GM12891 (cell line): ENCODE measurements around the gene SASH1.

ENCODE experiments used
- DNase-seq: peaks from one replicate; pipeline ENCODE4 v3.0.0; 2011; ENCODE audit warnings: low spot score; ENCODE audit not compliant: insufficient read length
- FAIRE-seq: peaks from 2 replicates; lab custom pipeline; 2011; peaks lifted over from hg19 to GRCh38; lab: Jason Lieb, UNC
- PAX5 ChIP-seq: IDR thresholded peaks from 2 replicates; pipeline ENCODE4 v1.6.1; 2011; ENCODE audit warnings: low read length, moderate library complexity, mild to moderate bottlenecking; ENCODE audit not compliant: insufficient read depth, severe bottlenecking
- POLR2A ChIP-seq: IDR thresholded peaks from 2 replicates; pipeline ENCODE4 v1.6.1; 2011; ENCODE audit warnings: low read depth, low read length, control low read depth
- POLR2AphosphoS5 ChIP-seq: IDR thresholded peaks from 2 replicates; pipeline ENCODE4 v1.6.1; 2011; ENCODE audit warnings: low read depth, low read length, control low read depth
- POU2F2 ChIP-seq: IDR thresholded peaks from 2 replicates; pipeline ENCODE4 v1.6.1; 2011; ENCODE audit warnings: low read depth, mild to moderate bottlenecking, control low read depth, low read length, moderate library complexity
- SPI1 ChIP-seq: IDR thresholded peaks from 2 replicates; pipeline ENCODE4 v1.6.1; 2011; ENCODE audit warnings: low read depth, low read length, control low read depth
- TAF1 ChIP-seq: IDR thresholded peaks from 2 replicates; pipeline ENCODE4 v1.6.1; 2011; ENCODE audit warnings: low read depth, low read length, control low read depth

The SASH1 gene

DNA sequence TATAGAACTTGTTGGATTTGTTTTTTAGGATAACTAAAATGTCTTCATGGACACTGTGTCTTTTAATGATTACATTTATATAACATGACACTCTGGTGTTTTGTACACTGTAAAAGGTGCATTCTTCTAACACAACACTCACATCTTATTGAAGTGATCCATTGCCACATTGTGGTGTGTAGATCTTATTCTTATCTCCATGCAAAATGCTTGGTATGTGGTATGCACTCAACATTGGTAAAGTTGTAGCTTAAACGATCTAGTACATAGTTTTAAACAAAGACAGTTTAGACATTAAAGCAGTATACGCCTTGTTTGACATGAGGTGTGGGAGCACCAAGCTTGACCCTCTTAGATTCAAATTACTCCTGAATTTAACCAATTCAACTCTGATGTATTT is 84.7 kb downstream of the SASH1 start:
- TF ChIP-seq TAF1 (no peak), PAX5 (no peak), POLR2AphosphoS5 (no peak), SPI1 (no peak), POLR2A (no peak), POU2F2 (no peak)
- DNase-seq, result no peak
- no peak for FAIRE-seq

DNA sequence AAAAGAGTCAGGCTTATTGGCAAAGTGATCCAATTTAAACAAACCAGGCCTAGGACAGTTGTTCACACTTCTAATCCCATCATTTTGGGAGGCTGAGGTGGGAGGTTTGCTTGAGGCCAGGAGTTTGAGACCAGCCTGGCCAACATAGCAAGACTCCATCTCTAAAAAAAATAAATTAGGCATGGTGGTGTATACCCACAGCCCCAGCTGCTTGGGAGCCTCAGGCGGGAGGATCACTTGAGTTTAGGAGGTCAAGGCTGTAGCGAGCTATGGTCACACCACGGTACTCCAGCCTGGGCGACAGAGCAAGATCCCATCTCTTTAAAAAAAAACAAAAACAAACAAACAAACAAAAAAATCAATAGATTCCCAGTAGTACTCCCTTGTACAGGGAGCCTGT is 86.8 kb downstream of the SASH1 start:
- DNase-seq, result no peak
- FAIRE-seq, result no peak
- no peak for TF ChIP-seq SPI1
- TF ChIP-seq POLR2A, result no peak
- no peak for TF ChIP-seq PAX5
- no peak for TF ChIP-seq POLR2AphosphoS5
- TF ChIP-seq POU2F2, result no peak
- TF ChIP-seq TAF1, result no peak

DNA sequence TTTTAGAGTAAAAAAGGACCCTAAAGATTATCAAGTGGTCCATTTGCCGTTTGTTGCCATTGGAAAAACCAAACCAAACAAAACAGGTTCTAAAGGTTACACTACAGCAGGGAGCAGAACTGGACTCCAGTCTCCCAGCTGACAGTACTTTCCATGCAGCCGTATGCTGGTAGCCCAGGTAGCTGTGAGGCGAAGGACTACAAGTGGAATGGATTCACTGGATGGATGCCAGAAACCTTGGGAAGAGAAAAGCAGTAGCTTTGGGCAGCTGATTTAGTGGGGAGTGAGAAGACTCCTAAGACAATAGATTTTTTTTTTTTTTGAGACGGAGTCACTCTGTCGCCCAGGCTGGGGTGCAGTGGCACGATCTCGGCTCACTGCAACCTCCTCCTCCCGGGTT is 88.3 kb downstream of the SASH1 start:
- no peak for TF ChIP-seq PAX5
- TF ChIP-seq TAF1, result no peak
- TF ChIP-seq POU2F2, result no peak
- TF ChIP-seq POLR2AphosphoS5, result no peak
- TF ChIP-seq POLR2A, result no peak
- TF ChIP-seq SPI1, result no peak
- no peak for FAIRE-seq
- no peak for DNase-seq

DNA sequence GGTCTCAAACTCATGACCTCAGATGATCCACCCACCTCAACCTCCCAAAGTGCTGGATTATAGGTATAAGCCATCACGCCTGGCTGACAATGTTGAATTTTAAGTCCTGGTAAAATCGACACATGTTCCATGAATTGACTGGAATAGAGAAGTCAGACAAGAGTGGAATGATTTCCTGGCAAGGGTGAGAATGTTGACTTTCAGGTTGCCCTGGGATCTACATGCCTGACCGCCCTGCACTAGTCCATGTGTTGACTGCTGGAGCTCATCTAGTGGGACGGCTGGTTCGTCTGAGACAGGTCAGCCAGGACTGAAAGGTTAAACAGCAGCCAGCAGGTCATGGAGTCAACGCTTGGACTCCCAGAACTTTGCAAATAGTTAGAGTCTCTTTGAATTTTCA is 88.8 kb downstream of the SASH1 start:
- DNase-seq, result no peak
- TF ChIP-seq SPI1 (no peak), PAX5 (no peak), POLR2AphosphoS5 (no peak), TAF1 (no peak), POU2F2 (no peak), POLR2A (no peak)
- no peak for FAIRE-seq

DNA sequence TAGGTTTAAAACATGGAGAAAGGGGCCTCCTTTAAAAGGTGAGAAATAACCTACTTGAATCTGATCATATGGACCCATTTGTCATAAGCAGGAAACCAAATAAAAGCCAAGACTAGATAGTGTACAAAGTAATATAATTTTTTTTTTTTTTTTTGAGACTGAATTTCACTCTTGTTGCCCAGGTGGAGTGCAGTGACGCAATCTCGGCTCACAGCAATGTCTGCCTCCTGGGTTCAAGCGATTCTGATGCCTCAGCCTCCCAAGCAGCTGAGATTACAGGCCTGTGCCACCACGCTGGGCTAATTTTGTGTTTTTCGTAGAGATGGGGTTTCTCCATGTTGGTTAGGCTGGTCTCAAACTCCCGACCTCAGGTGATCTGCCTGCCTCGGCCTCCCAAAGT is 89.2 kb downstream of the SASH1 start:
- FAIRE-seq, result no peak
- no peak for DNase-seq
- TF ChIP-seq SPI1, result no peak
- TF ChIP-seq POU2F2, result no peak
- TF ChIP-seq TAF1, result no peak
- TF ChIP-seq POLR2A, result no peak
- TF ChIP-seq PAX5, result no peak
- no peak for TF ChIP-seq POLR2AphosphoS5

DNA sequence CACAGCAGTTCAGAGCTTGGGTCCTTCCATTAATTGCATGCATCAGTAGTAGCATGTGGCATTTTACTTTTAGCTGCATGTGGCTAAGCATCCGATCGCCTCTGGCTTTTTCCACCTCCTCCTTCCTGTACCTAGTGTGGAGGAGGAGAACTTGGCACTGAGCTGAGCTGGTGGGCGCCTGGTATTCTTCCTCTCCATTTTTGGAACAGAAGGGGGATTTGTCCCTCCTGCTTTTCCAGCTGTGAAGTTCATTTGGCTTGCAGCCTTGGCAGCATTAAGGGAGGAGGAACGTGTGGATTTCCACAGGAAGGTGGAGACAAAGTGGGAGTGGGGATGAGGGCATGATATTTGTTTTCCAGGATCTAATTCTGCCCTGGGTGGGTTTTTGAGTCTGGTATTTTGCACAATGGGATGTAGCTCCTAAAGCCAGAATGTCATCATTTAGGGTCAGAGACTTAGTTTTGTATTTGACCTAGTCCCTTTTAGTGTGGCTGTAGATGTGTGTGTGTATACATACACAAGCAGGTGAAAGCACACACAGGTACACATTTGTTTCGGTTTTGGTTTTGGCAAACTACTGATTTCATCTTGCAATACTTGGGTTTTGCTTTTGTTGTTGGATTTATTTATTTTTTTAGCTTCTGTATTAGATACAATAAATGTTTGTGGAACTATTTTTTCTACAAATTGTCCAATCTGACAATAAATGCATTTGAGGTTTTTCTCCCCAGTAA is 90.0 kb downstream of the SASH1 start:
- no peak for FAIRE-seq
- DNase-seq, result no peak
- TF ChIP-seq PAX5 (no peak), SPI1 (no peak), POLR2AphosphoS5 (no peak), POLR2A (no peak), TAF1 (no peak), POU2F2 (no peak)

DNA sequence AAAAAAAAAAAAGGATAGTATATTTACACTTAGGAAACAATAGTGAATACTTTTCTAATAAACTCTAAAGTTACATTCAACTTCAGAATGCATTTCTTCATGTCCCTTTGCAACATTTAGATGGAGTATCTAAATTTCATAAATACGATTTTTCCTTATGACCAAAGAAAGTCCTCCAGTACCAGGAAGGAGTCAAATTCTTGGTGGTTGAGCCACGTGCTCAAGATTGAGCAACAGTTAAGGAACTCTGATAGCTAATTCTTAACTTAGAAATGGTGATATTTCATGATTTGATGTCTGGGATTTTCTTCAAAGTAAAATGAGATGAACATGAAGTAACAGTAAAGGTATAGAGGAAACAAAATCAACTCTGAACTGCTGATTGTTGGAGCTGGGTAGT is 92.7 kb downstream of the SASH1 start:
- FAIRE-seq, result no peak
- TF ChIP-seq POLR2AphosphoS5 (no peak), POU2F2 (no peak), POLR2A (no peak), PAX5 (no peak), SPI1 (no peak), TAF1 (no peak)
- no peak for DNase-seq

DNA sequence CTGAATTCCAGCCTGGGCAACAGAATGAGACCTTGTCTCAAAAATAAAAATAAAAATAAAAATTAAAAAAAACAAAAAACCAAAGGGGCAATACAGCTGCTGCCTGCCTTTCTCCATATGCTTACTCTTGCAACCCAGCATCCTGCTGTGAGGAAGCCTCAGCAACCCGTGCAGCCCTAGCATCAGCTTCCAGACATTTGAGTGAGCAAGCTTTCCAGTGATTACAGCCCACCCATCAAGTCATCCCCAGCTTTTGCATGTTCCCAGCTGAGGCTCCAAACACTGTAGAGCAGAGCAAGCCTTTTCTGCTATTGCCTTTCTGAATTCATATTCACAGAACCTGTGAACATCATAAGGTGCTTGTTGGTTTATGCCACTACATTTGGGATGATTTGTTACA is 93.8 kb downstream of the SASH1 start:
- TF ChIP-seq POLR2AphosphoS5, result no peak
- TF ChIP-seq TAF1, result no peak
- TF ChIP-seq POLR2A, result no peak
- no peak for TF ChIP-seq SPI1
- TF ChIP-seq PAX5, result no peak
- TF ChIP-seq POU2F2, result no peak
- no peak for DNase-seq
- FAIRE-seq, result no peak

DNA sequence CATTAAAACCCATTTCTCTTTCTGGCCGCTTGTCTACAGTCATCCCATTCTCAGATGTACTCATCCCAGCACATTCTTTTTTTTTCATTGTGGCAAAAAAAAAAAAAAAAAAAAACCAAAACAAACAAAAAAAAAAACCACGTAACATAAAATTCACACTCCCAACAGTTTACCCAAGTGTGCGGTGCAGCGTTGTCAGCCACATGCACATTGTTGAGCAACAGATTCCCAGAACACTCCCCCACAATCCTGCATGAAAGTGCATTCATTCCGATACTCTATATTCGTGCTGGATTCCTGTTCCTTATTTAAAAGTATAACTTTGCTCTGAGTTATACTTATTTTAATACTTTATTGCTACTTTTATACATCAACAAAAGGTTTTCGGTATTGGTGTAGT is 96.0 kb downstream of the SASH1 start:
- no peak for DNase-seq

More for the DNA sequence above, 96.0 kb downstream of the SASH1 start:
- no peak for TF ChIP-seq PAX5
- TF ChIP-seq SPI1, result no peak
- TF ChIP-seq TAF1, result no peak
- TF ChIP-seq POU2F2, result no peak
- no peak for TF ChIP-seq POLR2AphosphoS5
- no peak for TF ChIP-seq POLR2A
- no peak for FAIRE-seq
